NB4 (cell line): Measurements from ENCODE around the gene GINM1.
A peak's percentile ranks its signal among the peaks of the same experiment; 100 is the strongest.

Source experiments
- DNase-seq: peaks from one replicate; pipeline ENCODE4 v3.0.0; 2010; ENCODE audit warnings: low read depth
- H3K4me3 ChIP-seq: one replicate; pipeline ENCODE4 v1.5.1; 2011; ENCODE audit warnings: mild to moderate bottlenecking, low read depth, low read length, moderate library complexity
- MYC ChIP-seq: IDR thresholded peaks from 2 replicates; pipeline ENCODE4 v1.6.1; 2011; ENCODE audit warnings: low read depth, low read length
- POLR2A ChIP-seq: IDR thresholded peaks from 2 replicates; pipeline ENCODE4 v1.6.1; 2011; ENCODE audit warnings: mild to moderate bottlenecking; ENCODE audit not compliant: insufficient read length; ENCODE audit errors: extremely low read depth
- TF ChIP-seq, protein P1 (sequence below): IDR thresholded peaks from 2 replicates; pipeline ENCODE4 v1.6.1; 2011; ENCODE audit warnings: low read depth, low read length
- TF ChIP-seq, protein P2 (sequence below): IDR thresholded peaks from one replicate; pipeline ENCODE4 v1.5.1; 2012; ENCODE audit warnings: low read depth, low read length

Gene GINM1

DNA sequence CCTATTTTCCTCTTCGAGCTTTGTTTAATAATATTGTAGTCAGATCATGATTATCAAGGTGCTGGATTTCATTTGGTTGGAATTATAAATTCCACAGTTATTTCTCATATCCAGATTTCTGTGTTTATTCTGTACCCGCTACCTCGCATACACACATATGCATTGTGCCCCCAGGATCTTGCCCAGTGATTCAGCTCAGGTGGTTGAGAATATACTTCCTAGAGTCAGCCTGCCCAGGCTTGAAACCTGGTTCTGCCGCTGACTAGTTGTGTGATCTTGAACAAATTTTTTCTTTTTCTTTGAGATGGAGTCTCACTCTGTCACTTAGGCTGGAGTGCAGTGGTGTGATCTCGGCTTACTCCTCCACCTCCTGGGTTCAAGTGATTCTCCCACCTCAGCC, 14.7 kb downstream of the GINM1 start:
- no peak for DNase-seq
- no peak for TF ChIP-seq MYC
- TF ChIP-seq, protein P1, sequence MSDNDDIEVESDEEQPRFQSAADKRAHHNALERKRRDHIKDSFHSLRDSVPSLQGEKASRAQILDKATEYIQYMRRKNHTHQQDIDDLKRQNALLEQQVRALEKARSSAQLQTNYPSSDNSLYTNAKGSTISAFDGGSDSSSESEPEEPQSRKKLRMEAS: no peak
- no peak overlapping the region for H3K4me3 ChIP-seq

DNA sequence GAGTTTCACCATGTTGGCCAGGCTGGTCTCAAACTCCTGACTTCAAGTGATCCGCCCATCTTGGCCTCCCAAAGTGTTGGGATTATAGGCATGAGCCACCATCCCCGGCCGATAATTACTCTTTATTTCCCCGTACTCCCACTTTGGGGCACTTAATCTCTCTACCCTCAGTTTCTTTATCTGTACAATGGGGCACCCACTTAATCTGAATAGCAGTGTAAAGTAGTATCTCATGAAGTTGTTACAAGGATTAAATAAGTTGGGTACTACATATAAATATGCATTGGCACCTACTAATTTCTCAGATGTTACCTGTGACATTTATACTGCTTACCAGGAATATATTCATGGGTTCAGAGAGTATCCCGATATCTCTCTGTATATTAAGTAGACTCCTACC, 15.2 kb downstream of the GINM1 start:
- TF ChIP-seq, protein P2, sequence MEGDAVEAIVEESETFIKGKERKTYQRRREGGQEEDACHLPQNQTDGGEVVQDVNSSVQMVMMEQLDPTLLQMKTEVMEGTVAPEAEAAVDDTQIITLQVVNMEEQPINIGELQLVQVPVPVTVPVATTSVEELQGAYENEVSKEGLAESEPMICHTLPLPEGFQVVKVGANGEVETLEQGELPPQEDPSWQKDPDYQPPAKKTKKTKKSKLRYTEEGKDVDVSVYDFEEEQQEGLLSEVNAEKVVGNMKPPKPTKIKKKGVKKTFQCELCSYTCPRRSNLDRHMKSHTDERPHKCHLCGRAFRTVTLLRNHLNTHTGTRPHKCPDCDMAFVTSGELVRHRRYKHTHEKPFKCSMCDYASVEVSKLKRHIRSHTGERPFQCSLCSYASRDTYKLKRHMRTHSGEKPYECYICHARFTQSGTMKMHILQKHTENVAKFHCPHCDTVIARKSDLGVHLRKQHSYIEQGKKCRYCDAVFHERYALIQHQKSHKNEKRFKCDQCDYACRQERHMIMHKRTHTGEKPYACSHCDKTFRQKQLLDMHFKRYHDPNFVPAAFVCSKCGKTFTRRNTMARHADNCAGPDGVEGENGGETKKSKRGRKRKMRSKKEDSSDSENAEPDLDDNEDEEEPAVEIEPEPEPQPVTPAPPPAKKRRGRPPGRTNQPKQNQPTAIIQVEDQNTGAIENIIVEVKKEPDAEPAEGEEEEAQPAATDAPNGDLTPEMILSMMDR: no peak
- no peak for DNase-seq
- no peak overlapping the region for H3K4me3 ChIP-seq

DNA sequence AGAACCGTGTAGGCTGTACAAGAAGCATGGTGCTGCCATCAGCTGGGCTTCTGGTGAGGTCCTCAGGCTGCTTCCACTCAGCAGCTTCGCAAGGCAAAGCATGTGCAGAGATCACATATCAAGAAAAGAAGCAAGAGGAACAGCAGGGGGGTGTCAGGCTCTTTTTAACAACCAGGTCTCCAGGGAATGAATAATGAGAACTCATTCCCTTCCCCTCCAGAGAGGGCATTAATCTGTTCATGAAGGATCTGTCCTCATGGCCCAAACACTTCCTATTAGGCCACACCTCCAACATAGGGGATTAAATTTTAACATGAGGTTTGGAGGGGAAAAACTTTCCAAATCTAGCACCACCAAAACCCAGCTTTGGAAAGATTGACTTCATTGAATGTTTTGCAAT, 20.0 kb downstream of the GINM1 start:
- peak; percentile 49 for DNase-seq
- H3K4me3 ChIP-seq: no peak overlapping the region
- TF ChIP-seq, protein P2: no peak
- TF ChIP-seq POLR2A (no peak), MYC (no peak)
- TF ChIP-seq, protein P1: no peak

DNA sequence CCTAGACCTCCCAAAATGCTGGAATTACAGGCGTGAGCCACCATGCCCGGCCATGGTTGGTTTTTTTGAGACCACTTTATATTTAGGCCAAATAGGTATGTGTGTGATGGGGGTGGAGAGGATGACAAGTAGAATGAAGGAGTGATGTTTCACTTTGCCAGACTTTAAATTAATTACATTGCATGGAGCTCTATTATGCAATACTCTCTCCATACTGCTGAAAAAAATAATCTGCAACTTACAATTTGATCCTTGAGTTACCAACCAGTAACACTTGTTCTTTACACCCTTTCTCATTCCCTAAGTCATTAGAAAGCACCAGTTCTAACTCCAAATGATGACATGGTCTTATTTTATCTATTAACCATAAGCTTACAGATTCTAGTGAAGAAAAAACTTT, 26.8 kb downstream of the GINM1 start:
- TF ChIP-seq, protein P2: no peak
- TF ChIP-seq MYC: no peak
- no peak for TF ChIP-seq POLR2A
- TF ChIP-seq, protein P1: no peak
- no peak overlapping the region for H3K4me3 ChIP-seq
- no peak for DNase-seq

DNA sequence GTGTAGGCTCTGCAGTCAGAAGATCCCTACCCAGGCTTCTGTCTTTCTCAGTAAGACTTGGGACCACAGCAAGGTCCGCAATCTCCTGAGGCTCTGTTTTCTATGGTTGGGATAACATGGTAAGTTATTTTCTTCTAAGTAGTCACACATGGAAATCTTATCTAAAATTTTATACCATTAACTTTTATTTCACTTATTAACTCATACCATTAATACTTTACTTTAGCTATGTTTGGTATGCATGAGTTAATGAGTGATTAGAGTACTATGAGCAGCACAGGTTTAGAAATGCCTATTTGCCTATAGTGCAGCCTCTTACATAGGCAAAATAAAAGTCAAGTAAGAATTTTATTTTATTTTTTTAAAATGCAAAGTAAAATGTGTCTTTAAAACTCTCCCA, 27.2 kb downstream of the GINM1 start:
- DNase-seq: no peak
- TF ChIP-seq, protein P1: no peak
- TF ChIP-seq, protein P2: no peak
- TF ChIP-seq POLR2A (no peak), MYC (no peak)
- no peak overlapping the region for H3K4me3 ChIP-seq

DNA sequence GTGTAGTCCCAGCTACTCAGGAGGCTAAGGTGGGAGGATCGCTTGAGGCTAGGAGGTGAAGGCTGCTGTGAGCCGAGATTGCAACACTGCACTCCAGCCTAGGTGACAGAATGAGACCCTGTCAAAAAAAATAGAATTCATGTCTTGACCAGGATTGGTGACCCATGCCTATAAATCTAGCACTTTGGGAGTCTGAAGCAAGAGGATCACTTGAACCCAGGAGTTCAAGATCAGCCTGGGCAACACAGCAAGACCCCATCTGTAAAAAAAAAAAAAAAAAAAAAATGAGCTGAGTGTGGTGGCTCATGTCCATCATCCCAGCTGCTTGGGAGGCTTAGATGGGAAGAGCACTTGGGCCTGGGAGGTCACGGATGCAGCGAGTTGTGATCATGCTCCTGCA, 34.3 kb downstream of the GINM1 start:
- TF ChIP-seq, protein P2: no peak
- TF ChIP-seq, protein P1: no peak
- no peak for TF ChIP-seq POLR2A
- no peak for TF ChIP-seq MYC
- no peak for DNase-seq
- H3K4me3 ChIP-seq: no peak overlapping the region
